Measurements from ENCODE around the gene KRTAP4-9.
"Not testable (repeated sequence)": the region's sequence is repeated elsewhere in the genome, so short reads cannot be mapped to it uniquely, and the experiment has no call there.

Gene KRTAP4-9

GRCh38 chr17:41105347-41105746 is at the start of gene KRTAP4-9:
Gene KRTAP4-9, plus strand, starts transcription at chr17:41105389. Its CDS starts 0 bp downstream, at chr17:41105389.
- DNase-seq, result not testable (repeated sequence)

- DNase-seq, result no peak
Measured at GRCh38 chr17:41057547-41057946, 47.6 kb upstream of the KRTAP4-9 start.

GRCh38 chr17:41058741-41059140 is 46.4 kb upstream of the KRTAP4-9 start:
- DNase-seq, result no peak

GRCh38 chr17:41059276-41060051 is 45.7 kb upstream of the KRTAP4-9 start:
- DNase-seq, result not testable (repeated sequence)

- no peak for DNase-seq
Measured at GRCh38 chr17:41060052-41060604, 45.1 kb upstream of the KRTAP4-9 start, which contains the start of gene KRTAP2-3. Gene KRTAP2-3, minus strand, starts transcription at chr17:41060114. Its CDS starts 64 bp downstream, at chr17:41060050.

- no peak for DNase-seq
Measured at GRCh38 chr17:41061964-41062363, 43.2 kb upstream of the KRTAP4-9 start.

- no peak for DNase-seq
Measured at GRCh38 chr17:41063449-41063848, 41.7 kb upstream of the KRTAP4-9 start.

- DNase-seq, result no peak
Measured at GRCh38 chr17:41064301-41064700, 40.9 kb upstream of the KRTAP4-9 start.

GRCh38 chr17:41065016-41065689 is 40.0 kb upstream of the KRTAP4-9 start:
- DNase-seq, result not testable (repeated sequence)

- no peak for DNase-seq
Measured at GRCh38 chr17:41065829-41066624, 39.2 kb upstream of the KRTAP4-9 start, which contains the start of gene KRTAP2-4. Gene KRTAP2-4, minus strand, starts transcription at chr17:41065879. Its CDS starts 34 bp downstream, at chr17:41065845.

- no peak for DNase-seq
Measured at GRCh38 chr17:41067281-41067680, 37.9 kb upstream of the KRTAP4-9 start.

- DNase-seq, result no peak
Measured at GRCh38 chr17:41069031-41069430, 36.2 kb upstream of the KRTAP4-9 start.

- DNase-seq, result no peak
Measured at GRCh38 chr17:41071606-41072360, 33.4 kb upstream of the KRTAP4-9 start.

- DNase-seq, result no peak
Measured at GRCh38 chr17:41073676-41074075, 31.5 kb upstream of the KRTAP4-9 start.

- DNase-seq, result no peak
Measured at GRCh38 chr17:41076788-41077187, 28.4 kb upstream of the KRTAP4-9 start.

- no peak for DNase-seq
Measured at GRCh38 chr17:41082626-41083025, 22.6 kb upstream of the KRTAP4-9 start.

- DNase-seq, result not testable (repeated sequence)
Measured at GRCh38 chr17:41083427-41083826, 21.8 kb upstream of the KRTAP4-9 start.

GRCh38 chr17:41084100-41084856 is 20.9 kb upstream of the KRTAP4-9 start, which contains the start of gene KRTAP4-7:
Gene KRTAP4-7, plus strand, starts transcription at chr17:41084150. Its CDS starts 57 bp downstream, at chr17:41084207.
- not testable (repeated sequence) for DNase-seq

- not testable (repeated sequence) for DNase-seq
Measured at GRCh38 chr17:41088760-41089352, 16.3 kb upstream of the KRTAP4-9 start.

- DNase-seq, result no peak
Measured at GRCh38 chr17:41096055-41096454, 9.1 kb upstream of the KRTAP4-9 start.

GRCh38 chr17:41098042-41098441 is 7.1 kb upstream of the KRTAP4-9 start, which contains the start of gene KRTAP4-8:
Gene KRTAP4-8, minus strand, starts transcription at chr17:41098142. Its CDS starts 58 bp downstream, at chr17:41098084.
- DNase-seq, result no peak
